GM13977 (cell line): ENCODE data around the gene ELL.

Source experiments
- DNase-seq: peaks from one replicate; pipeline ENCODE4 v3.0.0; 2012; ENCODE audit warnings: low spot score
- in situ Hi-C: fragments of 300-500 bp; cut with MboI; formaldehyde crosslinking; loops from one replicate; pipeline ENCODE4 v1.12.0; 2022; ENCODE audit warnings: low sequenced_read_pairs, low pct_unique_long_range_greater_than_20kb, mixed read lengths, inconsistent platforms; ENCODE audit not compliant: unreplicated experiment
- TF ChIP-seq, protein P1 (sequence below): IDR thresholded peaks from 2 replicates; pipeline ENCODE4 v1.5.1; 2012; ENCODE audit warnings: mild to moderate bottlenecking, control low read depth; ENCODE audit not compliant: insufficient read depth; ENCODE audit errors: extremely low read depth, missing control alignments

ELL gene

DNA sequence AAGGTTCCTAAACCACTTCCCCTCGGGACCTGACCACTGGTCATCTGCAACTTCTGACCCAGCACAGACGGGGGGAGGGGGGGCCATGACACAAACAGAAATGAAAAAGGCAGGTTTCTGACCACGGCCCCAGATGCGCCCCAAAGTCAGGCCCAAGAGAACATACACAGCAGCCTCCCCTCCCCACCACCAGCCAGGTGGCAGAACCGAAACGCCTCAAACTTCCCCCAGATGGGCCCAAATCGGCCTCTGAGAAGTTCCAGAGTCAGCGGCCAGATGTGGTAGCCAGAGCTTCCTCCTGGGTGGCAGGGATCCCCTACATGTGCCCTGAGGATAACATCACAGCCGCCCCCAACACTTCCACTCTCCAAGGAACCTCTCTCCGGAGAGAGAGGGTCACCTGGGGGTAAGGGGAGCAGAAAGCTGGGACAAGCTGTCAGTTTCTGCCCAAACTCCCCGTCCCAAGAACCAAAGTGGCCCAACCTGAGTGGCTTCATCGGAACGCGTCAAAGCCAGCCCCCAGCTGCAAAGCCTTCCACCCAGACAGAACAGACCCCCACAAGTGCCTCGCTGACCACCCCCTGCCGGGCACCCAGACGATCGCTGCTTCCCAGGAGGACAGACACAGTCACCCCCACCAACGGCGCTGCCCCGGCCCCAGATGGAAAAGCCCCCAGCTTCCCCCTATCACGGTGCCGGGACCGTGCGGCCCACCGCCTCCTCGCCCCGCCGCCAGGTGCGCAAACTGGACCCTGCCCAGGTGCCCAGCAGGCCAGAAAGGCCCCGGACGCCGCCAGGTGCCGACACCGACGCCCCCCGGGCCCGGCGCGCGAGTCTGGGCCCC, 800 bp downstream of the ELL start:
- in situ Hi-C loops = no loop called here
- TF ChIP-seq, protein P1, sequence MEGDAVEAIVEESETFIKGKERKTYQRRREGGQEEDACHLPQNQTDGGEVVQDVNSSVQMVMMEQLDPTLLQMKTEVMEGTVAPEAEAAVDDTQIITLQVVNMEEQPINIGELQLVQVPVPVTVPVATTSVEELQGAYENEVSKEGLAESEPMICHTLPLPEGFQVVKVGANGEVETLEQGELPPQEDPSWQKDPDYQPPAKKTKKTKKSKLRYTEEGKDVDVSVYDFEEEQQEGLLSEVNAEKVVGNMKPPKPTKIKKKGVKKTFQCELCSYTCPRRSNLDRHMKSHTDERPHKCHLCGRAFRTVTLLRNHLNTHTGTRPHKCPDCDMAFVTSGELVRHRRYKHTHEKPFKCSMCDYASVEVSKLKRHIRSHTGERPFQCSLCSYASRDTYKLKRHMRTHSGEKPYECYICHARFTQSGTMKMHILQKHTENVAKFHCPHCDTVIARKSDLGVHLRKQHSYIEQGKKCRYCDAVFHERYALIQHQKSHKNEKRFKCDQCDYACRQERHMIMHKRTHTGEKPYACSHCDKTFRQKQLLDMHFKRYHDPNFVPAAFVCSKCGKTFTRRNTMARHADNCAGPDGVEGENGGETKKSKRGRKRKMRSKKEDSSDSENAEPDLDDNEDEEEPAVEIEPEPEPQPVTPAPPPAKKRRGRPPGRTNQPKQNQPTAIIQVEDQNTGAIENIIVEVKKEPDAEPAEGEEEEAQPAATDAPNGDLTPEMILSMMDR = no peak
- peak; percentile 58 for DNase-seq

GRCh38 chr19:18519962-18520847, 1.7 kb downstream of the ELL start:
- in situ Hi-C loops = no loop called here
- TF ChIP-seq, protein P1 = peak; percentile 93
- peak; percentile 63 for DNase-seq

DNA sequence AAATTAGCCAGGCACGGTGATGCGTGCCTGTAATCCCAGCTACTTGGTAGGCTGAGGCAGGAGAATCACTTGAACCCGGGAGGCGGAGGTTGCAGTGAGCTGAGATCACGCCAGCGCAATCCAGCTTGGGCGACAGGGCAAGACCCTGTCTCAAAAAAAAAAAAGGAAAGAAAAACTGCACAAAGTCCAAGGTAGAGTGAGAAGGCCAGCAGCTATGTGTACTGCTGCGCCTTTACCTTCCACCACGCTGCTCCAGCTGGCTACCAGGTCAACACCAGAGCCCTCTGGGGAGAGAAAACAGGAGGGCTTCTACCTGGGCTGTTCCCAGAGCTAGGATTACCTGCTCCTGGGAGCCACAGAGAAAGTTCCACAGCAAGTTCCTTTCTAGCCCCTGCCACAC, 3.2 kb downstream of the ELL start:
- TF ChIP-seq, protein P1 = no peak
- DNase-seq = no peak
- in situ Hi-C loops = no loop called here

DNA sequence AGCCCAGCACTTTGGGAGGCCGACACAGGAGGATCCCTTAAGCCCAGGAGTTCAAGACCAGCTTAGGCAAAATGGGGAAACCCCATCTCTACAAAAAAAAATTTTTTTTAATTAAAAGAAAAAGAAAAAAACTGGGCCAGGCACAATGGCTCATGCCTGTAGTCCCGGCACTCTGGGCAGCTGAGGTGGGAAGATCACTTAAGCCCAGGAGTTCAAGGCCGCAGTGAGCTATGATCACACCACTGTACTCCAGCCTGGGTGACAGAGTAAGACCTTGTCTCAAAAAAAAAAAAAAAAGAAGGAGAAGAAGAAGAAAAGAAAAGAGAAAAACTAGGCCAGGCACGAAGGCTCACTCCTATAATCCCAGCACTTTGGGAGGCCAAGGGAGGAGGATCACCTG, 4.3 kb downstream of the ELL start:
- TF ChIP-seq, protein P1 = no peak
- DNase-seq = no peak
- in situ Hi-C loops = no loop called here

GRCh38 chr19:18515959-18516358, 5.9 kb downstream of the ELL start:
- TF ChIP-seq, protein P1 = no peak
- in situ Hi-C loops = no loop called here
- no peak for DNase-seq

GRCh38 chr19:18514800-18515682, 6.8 kb downstream of the ELL start:
- in situ Hi-C loops = no loop called here
- DNase-seq = no peak
- TF ChIP-seq, protein P1 = no peak
